Lung (tissue), 12 donors: ENCODE measurements around the gene CRTAC1. TPM values are rescaled to one million over a fixed set of nuclear protein-coding genes. Genes with fewer than 3 reads are reported as not detected.

Experiments used
- ATAC-seq: fragments of 200-7000 bp; cut with Tn5 transposase; one replicate; pipeline ENCODE4 v1.9.1; 2020; ENCODE audit warnings: moderate number of reproducible peaks; ENCODE audit not compliant: insufficient read depth, low FRiP score
- DNase-seq, 3 donors: peaks; one replicate each; pipeline ENCODE4 v3.0.0-alpha.2; 2013 to 2017
- H3K27ac ChIP-seq, 2 donors: one replicate each; pipeline ENCODE4 v1.5.1; 2013; ENCODE audit warnings: mild to moderate bottlenecking in 2 of 2, moderate library complexity in 2 of 2, control low read depth in 1 of 2, inconsistent platforms in 1 of 2, low read depth in 1 of 2, low read length in 1 of 2
- H3K27me3 ChIP-seq, 3 donors: one replicate each; pipeline ENCODE4 v1.5.1; 2013; ENCODE audit warnings: low read length in 2 of 3; ENCODE audit not compliant: control insufficient read depth in 3 of 3, insufficient read depth in 3 of 3
- H3K36me3 ChIP-seq, 4 donors: one replicate each; pipeline ENCODE4 v1.5.1; 2013; ENCODE audit warnings: low read length in 4 of 4, mild to moderate bottlenecking in 1 of 4, moderate library complexity in 1 of 4; ENCODE audit not compliant: control insufficient read depth in 4 of 4, insufficient read depth in 4 of 4
- H3K4me1 ChIP-seq, 5 donors: one replicate each; pipeline ENCODE4 v1.5.1; 2013; ENCODE audit warnings: low read length in 5 of 5, mild to moderate bottlenecking in 2 of 5, moderate library complexity in 1 of 5; ENCODE audit not compliant: control insufficient read depth in 5 of 5, insufficient read depth in 5 of 5
- H3K4me3 ChIP-seq: one replicate; pipeline ENCODE4 v1.5.1; 2013; ENCODE audit warnings: mild to moderate bottlenecking, control low read depth, moderate library complexity
- H3K9ac ChIP-seq, 2 donors: one replicate each; pipeline ENCODE4 v1.5.1; 2013; ENCODE audit warnings: low read length in 2 of 2, control low read depth in 1 of 2; ENCODE audit not compliant: insufficient read depth in 1 of 2
- H3K9me3 ChIP-seq, 4 donors: one replicate each; pipeline ENCODE4 v1.5.1; 2013; ENCODE audit warnings: low read length in 3 of 4, mild to moderate bottlenecking in 1 of 4, moderate library complexity in 1 of 4; ENCODE audit not compliant: control insufficient read depth in 4 of 4, insufficient read depth in 3 of 4
- CTCF ChIP-seq: IDR thresholded peaks from 2 replicates; pipeline ENCODE4 v1.5.1; 2012; ENCODE audit warnings: mild to moderate bottlenecking; ENCODE audit errors: control extremely low read depth, extremely low read depth
- WGBS, 2 donors: extraction: QIAGEN DNeasy Blood & Tissue Kit; methylation state at CpG; one replicate each; pipeline ENCODE4 v1.1.7; 2013; 5-methylcytosine and 5-hydroxymethylcytosine counted together
- polyA plus RNA-seq, 2 donors: library from polyadenylated mRNA; stranded (reverse); fragments of 200-250 nt; gene quantifications; one replicate each; pipeline ENCODE4 v1.2.1, GENCODE V29; 2013
- total RNA-seq, 2 donors: library from RNA; depleted of rRNA in 1 of 2; stranded (reverse); fragments of >200 nt in 1 of 2; gene quantifications; one replicate each; pipeline ENCODE4 v1.2.1, GENCODE V29; 2014 to 2021
- donor health status: control.
- donor health status: control.
- donor health status: Bipolar disorder and iron deficiency.
- donor health status: healthy.
- donor health status: DM: yes; HTN: yes; CAD: no.

CRTAC1 gene
- total and polyA plus RNA-seq, 4 donors = 45.8 to 82.4 (median 54.3) TPM

GRCh38 chr10:97827702-97828291, 202.6 kb downstream of the CRTAC1 start:
- WGBS, 2 donors = 63 to 68% methylated on average over 10 of the region's 10 CpGs
- Histone ChIP-seq H3K27me3 (peaks cover 0 to 2% (median 0%) of the 10 kb centered on the region in 3 donors), H3K4me1 (no peaks in the 10 kb centered on the region), H3K9ac (no peak overlapping the region), H3K36me3 (no peaks in the 10 kb centered on the region), H3K27ac (no peak overlapping the region), H3K4me3 (no peak overlapping the region), H3K9me3 (peaks cover 0 to 2% (median 0%) of the 10 kb centered on the region in 4 donors)
- DNase-seq = no peak
- no peak for ATAC-seq
- no peak for TF ChIP-seq CTCF

- no peak overlapping the region for H3K9ac ChIP-seq
- DNase-seq (no peak), ATAC-seq (no peak)
- H3K27ac ChIP-seq = no peak overlapping the region
- TF ChIP-seq CTCF = no peak
- no peaks in the 10 kb centered on the region for H3K4me1 ChIP-seq
- 80 to 84% methylated on average over 1 of the region's 1 CpG for WGBS, 2 donors
- peaks cover 0 to 2% (median 0%) of the 10 kb centered on the region in 3 donors for H3K27me3 ChIP-seq
- no peak overlapping the region for H3K4me3 ChIP-seq
- H3K9me3 ChIP-seq = peaks cover 0 to 2% (median 0%) of the 10 kb centered on the region in 4 donors
- H3K36me3 ChIP-seq = no peaks in the 10 kb centered on the region
Observed at GRCh38 chr10:97826892-97827291, 203.5 kb downstream of the CRTAC1 start.

- Histone ChIP-seq H3K9me3 (peaks cover 0 to 2% (median 0%) of the 10 kb centered on the region in 4 donors), H3K27me3 (no peaks in the 10 kb centered on the region), H3K4me3 (no peak overlapping the region), H3K9ac (no peak overlapping the region), H3K27ac (no peak overlapping the region), H3K4me1 (no peaks in the 10 kb centered on the region), H3K36me3 (no peaks in the 10 kb centered on the region)
- WGBS, 2 donors = 83 to 89% methylated on average over 12 of the region's 12 CpGs
- DNase-seq (no peak), ATAC-seq (no peak)
- TF ChIP-seq CTCF = no peak
Observed at GRCh38 chr10:97825020-97825760, 205.2 kb downstream of the CRTAC1 start.
